ENCODE results near the gene RPN2. TPM values are rescaled to one million over a fixed set of nuclear protein-coding genes. Genes with fewer than 3 reads are reported as not detected.

The RPN2 gene
- total and polyA plus RNA-seq, 2 donors (not counting 3 experiments of a cell fraction or from before 2014, with no cell fraction given) = 283 to 530 TPM

DNA sequence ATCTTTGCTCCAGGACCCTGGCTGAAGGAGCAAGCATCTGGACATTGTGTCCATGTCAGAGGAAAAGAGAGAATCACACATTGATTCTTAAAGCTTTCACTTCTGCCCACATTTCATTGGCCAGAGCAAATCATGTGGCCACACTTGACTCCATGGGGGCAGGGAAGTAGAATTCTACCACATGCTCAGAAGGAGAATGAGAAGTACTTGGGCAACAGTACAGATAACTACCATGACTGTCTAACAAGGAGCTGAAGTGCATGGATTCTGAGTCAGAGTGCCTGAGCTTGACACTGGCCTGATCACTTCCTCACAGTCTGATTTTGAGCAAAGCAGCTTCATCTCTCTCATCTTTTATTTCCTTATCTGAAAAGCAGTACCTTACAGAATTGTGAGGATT lies 43.9 kb downstream of the RPN2 start:
- Histone ChIP-seq H3K9me1 (replicated peaks; ENCODE audit: control insufficient read depth, extremely low read depth, insufficient read depth, low read length) (no peaks in the 10 kb centered on the region), H3K4me2 (ENCODE audit: insufficient read depth, low read length) (no peak overlapping the region), H3K4me1 (ENCODE audit: control insufficient read depth, extremely low read depth, insufficient read depth, low read length) (no peaks in the 10 kb centered on the region), H4K20me1 (replicated peaks; ENCODE audit: control insufficient read depth, extremely low read depth, insufficient read depth, low read length) (no peaks in the 10 kb centered on the region), H3K9me3 (replicated peaks; ENCODE audit: control insufficient read depth, insufficient read depth, low read length) (no peaks in the 10 kb centered on the region), H3K79me2 (ENCODE audit: control insufficient read depth, insufficient read depth, low read length) (peaks cover 12% of the 10 kb centered on the region), H3K4me3 (replicated peaks in 1 of 3; ENCODE audit: insufficient read depth in 1 of 3, low read depth in 1 of 3, low read length in 3 of 3) (no peak overlapping the region), H2AFZ (ENCODE audit: low read depth, low read length) (no peak overlapping the region), H3K36me3 (ENCODE audit: control insufficient read depth in 2 of 2, extremely low read depth in 1 of 2, insufficient read depth in 2 of 2, low read length in 2 of 2) (peaks cover 29 to 38% of the 10 kb centered on the region in 2 experiments), H3K27me3 (ENCODE audit: control insufficient read depth in 2 of 2, insufficient read depth in 2 of 2, low read length in 2 of 2) (no peaks in the 10 kb centered on the region), H3K9ac (replicated peaks; ENCODE audit: extremely low read depth, insufficient read depth, low read length) (no peak overlapping the region), H3K27ac (ENCODE audit: insufficient read depth, low read depth, low read length) (no peak overlapping the region)
- intact Hi-C loops (cut with micrococcal nuclease) = no loop called here
- no TSS peak for BruUV-seq (replicated peaks)
- CTCF ChIA-PET = interaction anchor here (1.3 to 4.4 kb wide), 4 partner anchors 8 to 31 kb away, joined by 3 to 15 read pairs (median 4); no protein-coding TSS in a partner anchor
- dilution Hi-C loops (cut with MboI; ENCODE audit: extremely low pct_ligation_motif_present, low sequenced_read_pairs) = no loop called here
- TF ChIP-seq POLR2AphosphoS5 (IDR thresholded peaks at IDR 0.05; ENCODE audit: insufficient read depth, low read depth, low read length) = no peak
- no peak for TF ChIP-seq MYC (IDR thresholded peaks at IDR 0.05; ENCODE audit: low read depth, low read length)
- TF ChIP-seq, protein P1, sequence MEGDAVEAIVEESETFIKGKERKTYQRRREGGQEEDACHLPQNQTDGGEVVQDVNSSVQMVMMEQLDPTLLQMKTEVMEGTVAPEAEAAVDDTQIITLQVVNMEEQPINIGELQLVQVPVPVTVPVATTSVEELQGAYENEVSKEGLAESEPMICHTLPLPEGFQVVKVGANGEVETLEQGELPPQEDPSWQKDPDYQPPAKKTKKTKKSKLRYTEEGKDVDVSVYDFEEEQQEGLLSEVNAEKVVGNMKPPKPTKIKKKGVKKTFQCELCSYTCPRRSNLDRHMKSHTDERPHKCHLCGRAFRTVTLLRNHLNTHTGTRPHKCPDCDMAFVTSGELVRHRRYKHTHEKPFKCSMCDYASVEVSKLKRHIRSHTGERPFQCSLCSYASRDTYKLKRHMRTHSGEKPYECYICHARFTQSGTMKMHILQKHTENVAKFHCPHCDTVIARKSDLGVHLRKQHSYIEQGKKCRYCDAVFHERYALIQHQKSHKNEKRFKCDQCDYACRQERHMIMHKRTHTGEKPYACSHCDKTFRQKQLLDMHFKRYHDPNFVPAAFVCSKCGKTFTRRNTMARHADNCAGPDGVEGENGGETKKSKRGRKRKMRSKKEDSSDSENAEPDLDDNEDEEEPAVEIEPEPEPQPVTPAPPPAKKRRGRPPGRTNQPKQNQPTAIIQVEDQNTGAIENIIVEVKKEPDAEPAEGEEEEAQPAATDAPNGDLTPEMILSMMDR (IDR thresholded peaks at IDR 0.05; ENCODE audit: extremely low read depth in 1 of 2, insufficient read depth in 1 of 2, low read depth in 1 of 2, low read length in 2 of 2) = no peak
- TF ChIP-seq POLR2A (IDR thresholded peaks at IDR 0.05; ENCODE audit: low read depth, low read length) = no peak
- TF ChIP-seq GATA2 (IDR thresholded peaks at IDR 0.05; ENCODE audit: insufficient read depth, insufficient read length, low read depth, low read length) = no peak
- TF ChIP-seq, protein P2, sequence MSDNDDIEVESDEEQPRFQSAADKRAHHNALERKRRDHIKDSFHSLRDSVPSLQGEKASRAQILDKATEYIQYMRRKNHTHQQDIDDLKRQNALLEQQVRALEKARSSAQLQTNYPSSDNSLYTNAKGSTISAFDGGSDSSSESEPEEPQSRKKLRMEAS (IDR thresholded peaks at IDR 0.05; ENCODE audit: insufficient read depth, insufficient read length) = no peak
- no peak for TF ChIP-seq EZH2 (IDR thresholded peaks at IDR 0.05; ENCODE audit: borderline replicate concordance, low read depth, low read length, severe bottlenecking)
- TF ChIP-seq JUN (IDR thresholded peaks at IDR 0.05; ENCODE audit: borderline replicate concordance, insufficient read depth, insufficient read length, low read depth) = no peak
- TF ChIP-seq FOS (IDR thresholded peaks at IDR 0.05; ENCODE audit: borderline replicate concordance, insufficient read depth, low read length) = no peak
- POLR2A ChIA-PET = no interaction called here
- no peak for DNase-seq (ENCODE audit: low read depth, low spot score)
- no peak for FAIRE-seq
